Measurements from ENCODE around the gene CSTPP1. TPM values are rescaled to one million over a fixed set of nuclear protein-coding genes. Genes with fewer than 3 reads are reported as not detected.
"Not testable (repeated sequence)": the region's sequence is repeated elsewhere in the genome, so short reads cannot be mapped to it uniquely, and the experiment has no call there.

Gene CSTPP1
- total RNA-seq, 1 donor from 2014 or later = 66.1 TPM

- H3K4me3 Mint-ChIP-seq (ENCODE audit: low read depth) = no peak overlapping the region
- DNase-seq (ENCODE audit: low spot score, unreplicated experiment) = no peak
- H3K36me3 Mint-ChIP-seq (ENCODE audit: insufficient read depth) = no peaks in the 10 kb centered on the region
- H3K9me3 Mint-ChIP-seq (ENCODE audit: low read depth) = no peaks in the 10 kb centered on the region
- H3K27me3 Mint-ChIP-seq = no peaks in the 10 kb centered on the region
- peaks cover 1% of the 10 kb centered on the region for H3K4me1 Mint-ChIP-seq (ENCODE audit: low read depth)
- H3K27ac Mint-ChIP-seq = no peak overlapping the region
- TF ChIP-seq, protein P1, sequence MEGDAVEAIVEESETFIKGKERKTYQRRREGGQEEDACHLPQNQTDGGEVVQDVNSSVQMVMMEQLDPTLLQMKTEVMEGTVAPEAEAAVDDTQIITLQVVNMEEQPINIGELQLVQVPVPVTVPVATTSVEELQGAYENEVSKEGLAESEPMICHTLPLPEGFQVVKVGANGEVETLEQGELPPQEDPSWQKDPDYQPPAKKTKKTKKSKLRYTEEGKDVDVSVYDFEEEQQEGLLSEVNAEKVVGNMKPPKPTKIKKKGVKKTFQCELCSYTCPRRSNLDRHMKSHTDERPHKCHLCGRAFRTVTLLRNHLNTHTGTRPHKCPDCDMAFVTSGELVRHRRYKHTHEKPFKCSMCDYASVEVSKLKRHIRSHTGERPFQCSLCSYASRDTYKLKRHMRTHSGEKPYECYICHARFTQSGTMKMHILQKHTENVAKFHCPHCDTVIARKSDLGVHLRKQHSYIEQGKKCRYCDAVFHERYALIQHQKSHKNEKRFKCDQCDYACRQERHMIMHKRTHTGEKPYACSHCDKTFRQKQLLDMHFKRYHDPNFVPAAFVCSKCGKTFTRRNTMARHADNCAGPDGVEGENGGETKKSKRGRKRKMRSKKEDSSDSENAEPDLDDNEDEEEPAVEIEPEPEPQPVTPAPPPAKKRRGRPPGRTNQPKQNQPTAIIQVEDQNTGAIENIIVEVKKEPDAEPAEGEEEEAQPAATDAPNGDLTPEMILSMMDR (IDR thresholded peaks at IDR 0.05; ENCODE audit: unreplicated experiment) = no peak
Observed at GRCh38 chr11:47083913-47084312, 147.4 kb downstream of the CSTPP1 start.

DNA sequence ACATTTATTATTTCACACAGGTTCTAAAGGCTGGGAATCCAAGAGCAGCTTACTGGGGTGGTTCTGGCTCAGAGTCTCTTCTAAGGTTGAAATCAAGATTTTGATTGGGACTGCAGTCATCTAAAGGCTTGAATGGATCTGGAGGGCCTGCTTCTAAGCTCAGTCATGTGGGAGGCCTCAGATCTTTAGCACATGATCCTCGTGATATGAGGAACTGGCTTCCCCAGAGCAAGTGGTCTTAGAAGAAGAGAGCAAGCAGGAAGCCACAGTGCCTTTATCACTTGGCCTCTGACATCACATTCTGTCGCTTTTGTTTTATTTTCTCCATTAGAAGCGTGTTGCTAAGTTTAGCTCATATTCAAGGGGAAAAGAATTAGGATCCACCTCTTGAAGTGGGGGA, 151.2 kb downstream of the CSTPP1 start:
- H3K27me3 Mint-ChIP-seq = no peaks in the 10 kb centered on the region
- H3K4me3 Mint-ChIP-seq (ENCODE audit: low read depth) = no peak overlapping the region
- peaks cover 3% of the 10 kb centered on the region for H3K9me3 Mint-ChIP-seq (ENCODE audit: low read depth)
- TF ChIP-seq, protein P1 (IDR thresholded peaks at IDR 0.05; ENCODE audit: unreplicated experiment) = no peak
- peak overlapping the region; percentile 2 for H3K27ac Mint-ChIP-seq
- peaks cover 1% of the 10 kb centered on the region for H3K36me3 Mint-ChIP-seq (ENCODE audit: insufficient read depth)
- DNase-seq (ENCODE audit: low spot score, unreplicated experiment) = no peak
- H3K4me1 Mint-ChIP-seq (ENCODE audit: low read depth) = peaks cover 12% of the 10 kb centered on the region

- no peak overlapping the region for H3K27ac Mint-ChIP-seq
- H3K36me3 Mint-ChIP-seq (ENCODE audit: insufficient read depth) = peaks cover 7% of the 10 kb centered on the region
- peaks cover 19% of the 10 kb centered on the region for H3K4me1 Mint-ChIP-seq (ENCODE audit: low read depth)
- no peak for DNase-seq (ENCODE audit: low spot score, unreplicated experiment)
- no peak overlapping the region for H3K4me3 Mint-ChIP-seq (ENCODE audit: low read depth)
- peaks cover 3% of the 10 kb centered on the region for H3K9me3 Mint-ChIP-seq (ENCODE audit: low read depth)
- no peaks in the 10 kb centered on the region for H3K27me3 Mint-ChIP-seq
- TF ChIP-seq, protein P1 (IDR thresholded peaks at IDR 0.05; ENCODE audit: unreplicated experiment) = no peak
Observed at GRCh38 chr11:47093541-47093940, 157.0 kb downstream of the CSTPP1 start.

DNA sequence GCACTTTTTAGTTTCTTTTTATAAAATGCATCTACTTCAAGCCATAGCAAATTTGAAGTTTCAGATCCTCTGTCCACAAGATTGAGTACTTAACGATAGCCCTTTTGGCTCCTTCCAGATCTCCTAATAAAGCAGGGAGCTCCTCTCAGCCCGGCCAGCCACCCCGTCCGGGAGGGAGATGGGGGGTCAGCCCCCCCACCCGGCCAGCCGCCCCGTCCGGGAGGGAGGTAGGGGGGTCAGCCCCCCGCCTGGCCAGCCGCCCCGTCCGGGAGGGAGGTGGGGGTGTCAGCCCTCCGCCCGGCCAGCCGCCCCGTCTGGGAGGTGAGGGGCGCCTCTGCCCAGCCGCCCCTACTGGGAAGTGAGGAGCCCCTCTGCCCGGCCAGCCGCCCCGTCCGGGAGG, 160.3 kb downstream of the CSTPP1 start:
- H3K36me3 Mint-ChIP-seq (ENCODE audit: insufficient read depth); H3K4me3 Mint-ChIP-seq (ENCODE audit: low read depth); DNase-seq (ENCODE audit: low spot score, unreplicated experiment); H3K9me3 Mint-ChIP-seq (ENCODE audit: low read depth); H3K27ac Mint-ChIP-seq; H3K27me3 Mint-ChIP-seq: not testable (repeated sequence)
- H3K4me1 Mint-ChIP-seq (ENCODE audit: low read depth) = peaks cover 30% of the 10 kb centered on the region

DNA sequence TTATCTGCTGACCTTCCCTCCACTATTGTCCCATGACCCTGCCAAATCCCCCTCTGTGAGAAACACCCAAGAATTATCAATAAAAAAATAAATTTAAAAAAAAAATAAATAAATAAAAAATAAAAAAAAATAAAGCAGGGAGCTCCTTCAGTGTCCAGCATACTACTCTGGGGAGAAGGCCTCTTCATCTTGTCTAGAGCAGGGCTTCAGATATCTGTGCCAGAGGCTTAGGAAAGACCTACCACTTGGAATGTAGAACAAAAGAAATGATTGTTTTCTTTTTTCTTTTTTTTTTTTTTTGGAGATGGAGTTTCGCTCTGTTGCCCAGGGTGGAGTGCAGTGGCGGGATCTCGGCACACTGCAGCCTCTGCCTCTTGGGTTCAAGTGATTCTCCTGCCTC, 161.7 kb downstream of the CSTPP1 start:
- H3K9me3 Mint-ChIP-seq (ENCODE audit: low read depth); H3K36me3 Mint-ChIP-seq (ENCODE audit: insufficient read depth); H3K4me3 Mint-ChIP-seq (ENCODE audit: low read depth); DNase-seq (ENCODE audit: low spot score, unreplicated experiment); H3K27me3 Mint-ChIP-seq; H3K27ac Mint-ChIP-seq: not testable (repeated sequence)
- peaks cover 31% of the 10 kb centered on the region for H3K4me1 Mint-ChIP-seq (ENCODE audit: low read depth)

DNA sequence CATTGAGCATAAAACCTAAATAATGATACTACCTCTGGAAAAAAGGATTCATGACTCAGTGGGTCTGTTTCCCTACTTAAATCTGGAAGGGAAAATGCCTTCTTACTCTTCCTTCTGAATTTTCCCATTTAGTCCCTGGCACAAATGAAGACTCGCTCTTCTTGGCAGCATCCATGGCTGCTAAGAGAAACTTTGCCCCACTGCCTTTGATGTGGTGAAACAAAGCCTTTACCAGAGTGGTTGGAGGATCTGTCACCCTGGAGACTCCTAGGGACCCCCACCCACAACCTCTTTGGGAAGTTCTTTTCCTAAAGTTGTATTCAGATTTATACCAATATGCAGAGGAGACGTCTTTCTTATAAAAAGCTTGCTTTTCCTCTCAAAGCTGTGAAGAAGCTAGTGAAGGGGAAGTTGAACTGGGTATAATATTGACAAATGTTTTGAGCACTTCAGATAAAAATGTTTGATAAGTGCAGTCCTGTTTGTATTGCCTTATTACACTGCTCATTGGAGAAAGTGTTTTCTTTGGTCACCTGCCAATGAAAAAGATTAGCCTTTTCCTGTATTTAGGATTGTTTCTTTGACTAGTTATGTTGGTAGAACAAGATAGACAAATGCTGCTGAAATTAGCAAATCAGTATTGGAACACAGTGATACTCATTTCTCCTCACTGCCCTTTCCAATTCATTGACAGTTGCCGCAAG, 162.8 kb downstream of the CSTPP1 start:
- H3K27me3 Mint-ChIP-seq = no peaks in the 10 kb centered on the region

More for the DNA sequence above, 162.8 kb downstream of the CSTPP1 start:
- Mint-ChIP-seq H3K4me3 (ENCODE audit: low read depth) (no peak overlapping the region), H3K4me1 (ENCODE audit: low read depth) (peaks cover 36% of the 10 kb centered on the region), H3K36me3 (ENCODE audit: insufficient read depth) (peaks cover 6% of the 10 kb centered on the region), H3K27ac (peak overlapping the region; percentile 80), H3K9me3 (ENCODE audit: low read depth) (no peaks in the 10 kb centered on the region)
- TF ChIP-seq, protein P1 (IDR thresholded peaks at IDR 0.05; ENCODE audit: unreplicated experiment) = no peak
- no peak for DNase-seq (ENCODE audit: low spot score, unreplicated experiment)

Data from progenitor cell of endocrine pancreas (in vitro differentiated cells).